ENCODE results near the gene VWF. TPM values are rescaled to one million over a fixed set of nuclear protein-coding genes. Genes with fewer than 3 reads are reported as not detected.

VWF gene
- total and polyA plus RNA-seq, 2 of the 13 experiments (the other 11 are each of a cell fraction or from before 2014, with no cell fraction given), result 0.20 to 0.25 TPM

GRCh38 chr12:6062757-6063735 is 61.4 kb downstream of the VWF start (continued):
- TF ChIP-seq, protein P1, sequence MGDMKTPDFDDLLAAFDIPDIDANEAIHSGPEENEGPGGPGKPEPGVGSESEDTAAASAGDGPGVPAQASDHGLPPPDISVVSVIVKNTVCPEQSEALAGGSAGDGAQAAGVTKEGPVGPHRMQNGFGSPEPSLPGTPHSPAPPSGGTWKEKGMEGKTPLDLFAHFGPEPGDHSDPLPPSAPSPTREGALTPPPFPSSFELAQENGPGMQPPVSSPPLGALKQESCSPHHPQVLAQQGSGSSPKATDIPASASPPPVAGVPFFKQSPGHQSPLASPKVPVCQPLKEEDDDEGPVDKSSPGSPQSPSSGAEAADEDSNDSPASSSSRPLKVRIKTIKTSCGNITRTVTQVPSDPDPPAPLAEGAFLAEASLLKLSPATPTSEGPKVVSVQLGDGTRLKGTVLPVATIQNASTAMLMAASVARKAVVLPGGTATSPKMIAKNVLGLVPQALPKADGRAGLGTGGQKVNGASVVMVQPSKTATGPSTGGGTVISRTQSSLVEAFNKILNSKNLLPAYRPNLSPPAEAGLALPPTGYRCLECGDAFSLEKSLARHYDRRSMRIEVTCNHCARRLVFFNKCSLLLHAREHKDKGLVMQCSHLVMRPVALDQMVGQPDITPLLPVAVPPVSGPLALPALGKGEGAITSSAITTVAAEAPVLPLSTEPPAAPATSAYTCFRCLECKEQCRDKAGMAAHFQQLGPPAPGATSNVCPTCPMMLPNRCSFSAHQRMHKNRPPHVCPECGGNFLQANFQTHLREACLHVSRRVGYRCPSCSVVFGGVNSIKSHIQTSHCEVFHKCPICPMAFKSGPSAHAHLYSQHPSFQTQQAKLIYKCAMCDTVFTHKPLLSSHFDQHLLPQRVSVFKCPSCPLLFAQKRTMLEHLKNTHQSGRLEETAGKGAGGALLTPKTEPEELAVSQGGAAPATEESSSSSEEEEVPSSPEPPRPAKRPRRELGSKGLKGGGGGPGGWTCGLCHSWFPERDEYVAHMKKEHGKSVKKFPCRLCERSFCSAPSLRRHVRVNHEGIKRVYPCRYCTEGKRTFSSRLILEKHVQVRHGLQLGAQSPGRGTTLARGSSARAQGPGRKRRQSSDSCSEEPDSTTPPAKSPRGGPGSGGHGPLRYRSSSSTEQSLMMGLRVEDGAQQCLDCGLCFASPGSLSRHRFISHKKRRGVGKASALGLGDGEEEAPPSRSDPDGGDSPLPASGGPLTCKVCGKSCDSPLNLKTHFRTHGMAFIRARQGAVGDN (CRISPR knock-in tag; IDR thresholded peaks at IDR 0.05), result peak; percentile 49; the same call in 1 of the 2 replicates
- TF ChIP-seq SALL2 (CRISPR knock-in tag; IDR thresholded peaks at IDR 0.05) (no peak), AHR (CRISPR knock-in tag; IDR thresholded peaks at IDR 0.05) (no peak), ZBTB40 (IDR thresholded peaks at IDR 0.05) (no peak), ZBTB40 (CRISPR knock-in tag; IDR thresholded peaks at IDR 0.05) (no peak), RXRA (CRISPR knock-in tag; IDR thresholded peaks at IDR 0.05) (no peak), MZF1 (CRISPR knock-in tag; IDR thresholded peaks at IDR 0.05; ENCODE audit: borderline replicate concordance) (no peak), ZNF251 (CRISPR knock-in tag; IDR thresholded peaks at IDR 0.05) (no peak), WIZ (CRISPR knock-in tag; IDR thresholded peaks at IDR 0.05) (no peak), IRX3 (CRISPR knock-in tag; IDR thresholded peaks at IDR 0.05; ENCODE audit: borderline replicate concordance, low read depth) (no peak)
- TF ChIP-seq, protein P2, sequence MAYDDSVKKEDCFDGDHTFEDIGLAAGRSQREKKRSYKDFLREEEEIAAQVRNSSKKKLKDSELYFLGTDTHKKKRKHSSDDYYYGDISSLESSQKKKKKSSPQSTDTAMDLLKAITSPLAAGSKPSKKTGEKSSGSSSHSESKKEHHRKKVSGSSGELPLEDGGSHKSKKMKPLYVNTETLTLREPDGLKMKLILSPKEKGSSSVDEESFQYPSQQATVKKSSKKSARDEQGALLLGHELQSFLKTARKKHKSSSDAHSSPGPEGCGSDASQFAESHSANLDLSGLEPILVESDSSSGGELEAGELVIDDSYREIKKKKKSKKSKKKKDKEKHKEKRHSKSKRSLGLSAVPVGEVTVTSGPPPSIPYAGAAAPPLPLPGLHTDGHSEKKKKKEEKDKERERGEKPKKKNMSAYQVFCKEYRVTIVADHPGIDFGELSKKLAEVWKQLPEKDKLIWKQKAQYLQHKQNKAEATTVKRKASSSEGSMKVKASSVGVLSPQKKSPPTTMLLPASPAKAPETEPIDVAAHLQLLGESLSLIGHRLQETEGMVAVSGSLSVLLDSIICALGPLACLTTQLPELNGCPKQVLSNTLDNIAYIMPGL (CRISPR knock-in tag; IDR thresholded peaks at IDR 0.05; ENCODE audit: borderline replicate concordance in 1 of 2, low read depth in 1 of 2), result no peak

All from HepG2 (cell line).